ENCODE results near the gene MAST2. TPM values are rescaled to one million over a fixed set of nuclear protein-coding genes. Genes with fewer than 3 reads are reported as not detected.

MAST2 gene
- total RNA-seq, 2 experiments from 2014 or later = 25.4 to 27.8 TPM

DNA sequence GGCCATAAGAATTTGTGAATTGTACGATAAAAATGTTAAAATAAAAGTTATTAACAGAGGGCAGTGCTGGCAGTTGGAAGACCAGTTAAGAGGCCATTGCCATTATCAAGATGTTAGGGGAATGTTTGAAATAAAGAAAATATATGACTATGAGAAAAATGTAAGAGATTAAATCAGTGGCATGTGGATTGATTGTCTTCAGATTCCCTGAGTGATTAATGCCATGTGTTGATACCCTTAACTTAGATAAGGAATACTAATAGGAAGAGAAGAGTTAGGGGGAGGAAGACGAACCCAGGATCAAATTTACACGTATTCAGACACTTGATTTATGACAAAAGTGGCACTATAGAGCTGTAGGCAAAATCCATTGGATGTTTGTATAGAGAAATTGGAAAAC is 173.2 kb downstream of the MAST2 start:
- CTCF ChIA-PET = no interaction called here
- Mint-ChIP-seq H3K4me1 (no peaks in the 10 kb centered on the region), H3K36me3 (ENCODE audit: low read depth) (peaks cover 11% of the 10 kb centered on the region), H3K9me3 (peaks cover 3% of the 10 kb centered on the region), H3K27ac (no peak overlapping the region), H3K4me3 (no peak overlapping the region), H3K27me3 (no peaks in the 10 kb centered on the region)
- POLR2A ChIA-PET = no interaction called here
- no peak for DNase-seq

DNA sequence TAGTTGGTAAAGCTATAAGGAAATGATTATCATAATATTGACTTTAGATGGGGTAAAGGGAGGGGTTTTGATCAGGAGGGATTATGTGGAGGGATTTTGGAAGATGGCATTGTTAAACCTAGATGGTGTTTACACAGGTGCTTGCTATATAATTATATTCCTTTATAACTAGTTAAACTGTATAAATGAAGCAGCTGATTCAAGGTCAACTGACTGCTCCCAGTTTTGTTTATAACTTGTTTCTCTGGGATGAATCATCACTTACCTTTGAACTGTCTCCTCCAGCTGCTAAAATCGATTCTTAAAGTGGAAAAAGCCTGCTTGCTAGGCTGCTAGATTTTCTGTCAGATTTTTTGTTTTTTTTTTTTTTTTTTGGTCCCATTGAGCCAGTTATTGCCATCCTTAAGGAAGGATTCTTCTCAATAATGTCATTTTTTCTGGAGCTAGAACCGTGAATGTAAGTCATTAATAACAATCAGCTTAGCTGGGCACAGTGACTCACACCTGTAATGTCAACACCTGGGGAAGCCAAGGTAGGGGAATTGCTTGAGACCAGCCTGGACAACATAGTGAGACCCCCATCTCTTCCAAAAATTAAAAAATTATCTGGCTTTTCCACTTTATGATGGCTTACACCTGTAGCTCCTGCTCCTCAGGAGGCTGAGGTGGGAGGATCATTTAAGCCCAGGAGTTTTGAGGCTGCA is 175.8 kb downstream of the MAST2 start:
- ChIA-PET POLR2A (no interaction called here), CTCF (interaction anchor here (0.7 to 1.6 kb wide), 3 partner anchors 32 to 244 kb away, joined by 3 to 4 read pairs (median 4); no protein-coding TSS in a partner anchor)
- no peak overlapping the region for H3K27ac Mint-ChIP-seq
- H3K36me3 Mint-ChIP-seq (ENCODE audit: low read depth) = peaks cover 6% of the 10 kb centered on the region
- peaks cover 3% of the 10 kb centered on the region for H3K9me3 Mint-ChIP-seq
- no peak overlapping the region for H3K4me3 Mint-ChIP-seq
- DNase-seq = no peak
- no peaks in the 10 kb centered on the region for H3K27me3 Mint-ChIP-seq
- H3K4me1 Mint-ChIP-seq = no peaks in the 10 kb centered on the region

GRCh38 chr1:45979778-45980176 is 176.4 kb downstream of the MAST2 start:
- H3K27ac Mint-ChIP-seq = no peak overlapping the region
- ChIA-PET CTCF (interaction anchor here (0.7 to 1.6 kb wide), 3 partner anchors 33 to 244 kb away, joined by 3 to 4 read pairs (median 4); no protein-coding TSS in a partner anchor), POLR2A (no interaction called here)
- H3K4me1 Mint-ChIP-seq = no peaks in the 10 kb centered on the region
- peaks cover 3% of the 10 kb centered on the region for H3K9me3 Mint-ChIP-seq
- DNase-seq = no peak
- H3K4me3 Mint-ChIP-seq = no peak overlapping the region
- H3K27me3 Mint-ChIP-seq = no peaks in the 10 kb centered on the region
- H3K36me3 Mint-ChIP-seq (ENCODE audit: low read depth) = peaks cover 6% of the 10 kb centered on the region

GRCh38 chr1:45982359-45982758 is 178.9 kb downstream of the MAST2 start:
- POLR2A ChIA-PET = no interaction called here
- peaks cover 3% of the 10 kb centered on the region for H3K9me3 Mint-ChIP-seq
- DNase-seq = no peak
- peaks cover 6% of the 10 kb centered on the region for H3K36me3 Mint-ChIP-seq (ENCODE audit: low read depth)
- no peak overlapping the region for H3K27ac Mint-ChIP-seq
- H3K4me1 Mint-ChIP-seq = no peaks in the 10 kb centered on the region
- CTCF ChIA-PET = no interaction called here
- H3K4me3 Mint-ChIP-seq = no peak overlapping the region
- no peaks in the 10 kb centered on the region for H3K27me3 Mint-ChIP-seq

DNA sequence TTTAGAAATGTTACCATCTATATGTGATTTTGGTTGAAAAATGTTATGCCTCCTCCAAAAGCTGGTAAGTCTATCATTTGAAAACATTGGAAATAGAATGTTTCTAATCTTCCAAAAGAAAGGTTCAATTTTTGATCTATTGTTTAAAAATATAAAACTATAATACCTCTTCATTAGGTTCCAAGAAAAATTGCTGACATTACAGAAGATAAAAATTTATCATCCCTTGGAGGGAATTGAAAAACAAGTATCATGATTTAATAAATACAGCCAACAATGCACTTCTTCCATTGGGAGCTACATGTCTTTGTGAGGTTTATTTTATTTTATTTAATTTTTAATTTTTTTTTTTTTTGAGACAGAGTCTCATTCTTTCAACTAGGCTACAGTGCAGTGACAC is 180.6 kb downstream of the MAST2 start:
- no peak for DNase-seq
- H3K36me3 Mint-ChIP-seq (ENCODE audit: low read depth) = peaks cover 6% of the 10 kb centered on the region
- H3K4me3 Mint-ChIP-seq = no peak overlapping the region
- ChIA-PET POLR2A (no interaction called here), CTCF (interaction anchor here (1.0 kb wide), 1 partner anchor 13 kb away, joined by 4 read pairs; no protein-coding TSS in a partner anchor)
- H3K4me1 Mint-ChIP-seq = no peaks in the 10 kb centered on the region
- H3K27me3 Mint-ChIP-seq = no peaks in the 10 kb centered on the region
- no peak overlapping the region for H3K27ac Mint-ChIP-seq
- peaks cover 3% of the 10 kb centered on the region for H3K9me3 Mint-ChIP-seq

DNA sequence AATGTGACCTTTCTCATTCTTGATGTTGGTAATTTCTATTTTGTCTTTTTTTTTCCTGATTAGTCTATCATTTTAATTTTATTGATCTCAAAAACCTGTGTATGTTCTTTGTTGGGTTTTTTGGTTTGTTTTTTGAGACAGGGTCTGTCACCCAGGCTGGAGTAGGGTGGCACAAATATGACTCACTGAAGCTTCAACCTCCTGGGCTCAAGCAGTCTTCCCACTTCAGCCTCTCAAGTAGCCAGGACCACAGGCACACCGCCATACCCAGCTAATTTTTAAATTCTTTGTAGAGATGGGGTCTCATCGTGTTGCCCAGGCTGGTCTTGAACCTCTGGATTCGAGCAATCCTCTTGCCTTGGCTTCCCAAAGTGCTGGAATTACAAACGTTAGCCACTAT is 183.8 kb downstream of the MAST2 start:
- H3K27me3 Mint-ChIP-seq = no peaks in the 10 kb centered on the region
- ChIA-PET POLR2A (interaction anchor here (0.5 kb wide), 1 partner anchor 751 kb away, joined by 3 read pairs; no protein-coding TSS in a partner anchor), CTCF (no interaction called here)
- no peaks in the 10 kb centered on the region for H3K4me1 Mint-ChIP-seq
- peaks cover 3% of the 10 kb centered on the region for H3K36me3 Mint-ChIP-seq (ENCODE audit: low read depth)
- H3K27ac Mint-ChIP-seq = no peak overlapping the region
- H3K4me3 Mint-ChIP-seq = no peak overlapping the region
- no peaks in the 10 kb centered on the region for H3K9me3 Mint-ChIP-seq
- DNase-seq = no peak

DNA sequence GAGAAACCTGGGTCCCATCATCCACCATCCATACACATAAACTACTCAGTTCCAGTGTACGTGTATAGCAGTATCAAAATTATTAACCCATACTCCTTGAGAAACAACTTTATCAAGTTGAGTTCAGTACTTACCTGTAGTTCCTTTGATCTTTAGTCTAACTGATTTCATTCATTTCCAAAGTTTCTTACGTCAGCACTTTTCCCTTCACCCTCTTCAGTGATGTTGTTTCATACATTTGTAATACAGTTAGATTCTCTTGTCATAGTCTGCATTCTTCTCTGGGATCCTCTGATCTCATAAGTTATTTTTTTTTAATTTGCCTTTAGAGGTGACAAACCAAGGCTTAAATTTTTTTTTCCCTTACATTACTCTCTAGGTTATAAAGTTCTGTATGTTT is 185.8 kb downstream of the MAST2 start:
- no peak overlapping the region for H3K4me3 Mint-ChIP-seq

DNA sequence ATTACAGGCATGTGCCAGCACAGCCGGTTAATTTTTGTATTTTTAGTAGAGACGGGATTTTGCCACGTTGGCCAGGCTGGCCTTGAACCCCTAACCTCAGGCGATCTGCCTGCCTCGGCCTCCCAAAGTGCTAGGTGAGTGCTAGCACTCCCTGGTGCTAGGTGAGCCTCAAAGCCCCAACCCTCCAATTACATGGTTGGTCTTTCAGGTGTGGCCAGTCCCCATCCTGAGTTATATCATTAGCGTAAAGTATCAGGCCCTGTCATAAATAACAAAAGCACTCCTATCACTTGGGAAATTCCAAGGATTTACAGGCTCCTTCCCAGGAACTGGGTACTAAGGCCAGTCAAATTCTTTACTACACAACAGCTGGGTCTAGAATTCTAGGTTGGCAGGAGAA is 191.0 kb downstream of the MAST2 start:
- no peak overlapping the region for H3K27ac Mint-ChIP-seq
- POLR2A ChIA-PET = no interaction called here
- H3K4me1 Mint-ChIP-seq = no peaks in the 10 kb centered on the region
- DNase-seq = no peak
- H3K27me3 Mint-ChIP-seq = no peaks in the 10 kb centered on the region
- H3K4me3 Mint-ChIP-seq = no peak overlapping the region
- no peaks in the 10 kb centered on the region for H3K9me3 Mint-ChIP-seq
- CTCF ChIA-PET = no interaction called here
- H3K36me3 Mint-ChIP-seq (ENCODE audit: low read depth) = peaks cover 3% of the 10 kb centered on the region

More for the DNA sequence above, 185.8 kb downstream of the MAST2 start:
- peaks cover 3% of the 10 kb centered on the region for H3K36me3 Mint-ChIP-seq (ENCODE audit: low read depth)
- H3K27ac Mint-ChIP-seq = no peak overlapping the region
- DNase-seq = no peak
- no peaks in the 10 kb centered on the region for H3K4me1 Mint-ChIP-seq
- ChIA-PET POLR2A (no interaction called here), CTCF (no interaction called here)
- no peaks in the 10 kb centered on the region for H3K27me3 Mint-ChIP-seq
- H3K9me3 Mint-ChIP-seq = no peaks in the 10 kb centered on the region

DNA sequence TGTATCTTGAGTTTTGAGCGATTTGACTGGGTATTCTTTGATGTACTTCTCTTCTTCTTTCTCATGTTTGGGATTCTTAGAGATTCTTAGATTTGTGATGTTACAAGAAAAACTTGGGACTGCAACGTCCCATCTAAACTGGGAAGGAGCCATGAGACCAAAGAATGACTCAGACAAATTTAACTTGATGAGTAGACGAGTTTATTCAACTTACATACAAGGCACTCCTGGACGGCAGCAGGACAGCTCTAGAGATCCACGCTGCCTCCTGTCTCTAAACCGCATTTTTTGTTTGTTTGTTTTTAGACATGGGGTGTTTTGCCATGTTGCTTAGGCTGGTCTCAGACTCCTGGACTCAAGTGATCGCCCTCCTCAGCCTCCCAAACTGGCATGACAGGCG is 191.9 kb downstream of the MAST2 start:
- Mint-ChIP-seq H3K4me1 (no peaks in the 10 kb centered on the region), H3K27ac (no peak overlapping the region), H3K9me3 (no peaks in the 10 kb centered on the region), H3K36me3 (ENCODE audit: low read depth) (peaks cover 9% of the 10 kb centered on the region), H3K4me3 (no peak overlapping the region), H3K27me3 (no peaks in the 10 kb centered on the region)
- CTCF ChIA-PET = interaction anchor here (0.6 kb wide), 1 partner anchor 228 kb away, joined by 3 read pairs; no protein-coding TSS in a partner anchor
- no peak for DNase-seq
- POLR2A ChIA-PET = no interaction called here

DNA sequence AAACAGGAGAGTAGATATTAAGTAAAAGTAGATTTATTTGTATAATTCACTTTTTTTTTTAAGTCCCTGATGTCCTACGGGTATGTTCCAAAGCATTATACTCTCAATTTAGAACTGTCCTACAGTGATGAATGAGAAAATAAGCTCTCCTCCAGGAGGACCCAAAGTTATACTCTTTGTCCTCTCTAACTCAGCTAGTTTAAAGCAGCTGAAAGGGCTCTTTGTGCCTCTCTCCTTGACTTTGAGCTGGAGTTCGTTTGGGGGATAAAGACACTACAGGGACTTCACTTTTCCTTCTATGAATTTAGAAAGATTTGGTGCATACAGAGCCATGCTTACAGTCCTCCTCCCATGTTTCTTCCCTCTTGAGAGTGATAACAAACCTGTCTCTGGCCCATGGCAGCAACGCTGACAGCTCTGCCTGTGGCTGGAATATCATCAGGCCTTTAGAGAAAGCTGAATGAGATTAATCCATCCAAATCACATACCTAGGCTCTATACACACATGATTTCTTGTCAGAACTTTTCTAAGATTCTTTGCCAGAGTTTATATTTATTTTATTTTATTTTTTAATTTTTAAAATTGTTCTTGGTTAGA is 194.7 kb downstream of the MAST2 start:
- H3K9me3 Mint-ChIP-seq = no peaks in the 10 kb centered on the region
- POLR2A ChIA-PET = no interaction called here
- CTCF ChIA-PET = no interaction called here

DNA sequence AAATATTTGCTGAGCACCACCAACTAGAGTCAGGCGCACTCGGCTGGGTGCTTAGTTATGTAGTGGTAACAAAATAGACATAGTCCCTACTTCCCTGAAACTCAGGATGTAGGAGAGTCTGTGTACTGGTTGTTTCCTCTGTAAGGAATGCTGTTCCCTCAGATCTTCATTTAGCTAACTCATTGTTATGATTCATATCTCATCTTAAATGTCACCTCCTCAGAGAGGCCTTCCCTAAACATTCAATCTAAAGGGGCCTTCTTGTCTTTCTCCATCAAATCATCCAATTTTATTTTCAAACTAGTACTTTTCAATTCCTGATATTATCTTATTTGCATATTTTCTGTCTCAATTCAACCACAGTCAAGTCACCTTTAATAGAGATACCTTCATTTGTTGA is 196.1 kb downstream of the MAST2 start:
- POLR2A ChIA-PET = interaction anchor here (0.9 kb wide), 1 partner anchor 24 kb away, joined by 3 read pairs; no protein-coding TSS in a partner anchor
- no peak for DNase-seq
- Mint-ChIP-seq H3K36me3 (ENCODE audit: low read depth) (peaks cover 5% of the 10 kb centered on the region), H3K9me3 (no peaks in the 10 kb centered on the region), H3K27ac (no peak overlapping the region), H3K4me1 (no peaks in the 10 kb centered on the region), H3K27me3 (no peaks in the 10 kb centered on the region), H3K4me3 (no peak overlapping the region)
- CTCF ChIA-PET = no interaction called here

More for the DNA sequence above, 194.7 kb downstream of the MAST2 start:
- no peak overlapping the region for H3K4me3 Mint-ChIP-seq
- DNase-seq = no peak
- no peaks in the 10 kb centered on the region for H3K4me1 Mint-ChIP-seq
- H3K27ac Mint-ChIP-seq = no peak overlapping the region
- peaks cover 5% of the 10 kb centered on the region for H3K36me3 Mint-ChIP-seq (ENCODE audit: low read depth)
- no peaks in the 10 kb centered on the region for H3K27me3 Mint-ChIP-seq

GRCh38 chr1:46001081-46001785 is 197.8 kb downstream of the MAST2 start:
- no peaks in the 10 kb centered on the region for H3K27me3 Mint-ChIP-seq

GRCh38 chr1:46002551-46003150 is 199.2 kb downstream of the MAST2 start:
- Mint-ChIP-seq H3K9me3 (no peaks in the 10 kb centered on the region), H3K36me3 (ENCODE audit: low read depth) (peaks cover 14% of the 10 kb centered on the region), H3K27me3 (no peaks in the 10 kb centered on the region), H3K27ac (no peak overlapping the region), H3K4me3 (no peak overlapping the region), H3K4me1 (no peaks in the 10 kb centered on the region)
- POLR2A ChIA-PET = no interaction called here
- CTCF ChIA-PET = no interaction called here
- no peak for DNase-seq

More at GRCh38 chr1:46001081-46001785, 197.8 kb downstream of the MAST2 start:
- H3K4me1 Mint-ChIP-seq = no peaks in the 10 kb centered on the region
- no peaks in the 10 kb centered on the region for H3K9me3 Mint-ChIP-seq
- ChIA-PET CTCF (interaction anchor here (1.4 kb wide), 1 partner anchor 27 kb away, joined by 3 read pairs; no protein-coding TSS in a partner anchor), POLR2A (interaction anchor here (0.6 kb wide), 1 partner anchor 315 kb away, joined by 3 read pairs; the partner anchor contains the start of gene GPBP1L1)
- no peak for DNase-seq
- peaks cover 8% of the 10 kb centered on the region for H3K36me3 Mint-ChIP-seq (ENCODE audit: low read depth)
- H3K27ac Mint-ChIP-seq = no peak overlapping the region
- no peak overlapping the region for H3K4me3 Mint-ChIP-seq
